ENCODE data around the gene DAB1. TPM values are rescaled to one million over a fixed set of nuclear protein-coding genes. Genes with fewer than 3 reads are reported as not detected.

DAB1 gene
- total RNA-seq, 4 donors from 2014 or later, result 0.22 TPM; not detected in 3

DNA sequence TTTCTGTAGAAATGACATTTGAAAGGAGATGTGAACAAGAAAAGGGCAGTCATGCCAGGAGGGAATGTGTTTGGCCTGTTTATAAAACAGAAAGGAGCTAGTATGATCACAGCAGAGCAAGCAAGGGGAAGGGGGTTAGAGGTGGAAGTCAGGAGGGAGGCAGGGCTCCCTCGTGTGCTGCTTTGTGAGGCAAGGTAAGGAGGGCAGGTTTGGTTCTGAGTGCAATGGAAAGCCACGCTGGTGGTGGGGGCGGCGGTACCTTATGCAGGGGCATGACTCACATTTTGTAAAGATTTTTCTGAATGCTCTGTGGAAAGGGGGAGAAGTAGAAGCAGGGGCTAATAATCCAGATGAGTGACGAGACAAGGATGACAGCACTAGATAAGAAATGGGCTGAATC is 260.5 kb downstream of the DAB1 start:
- H3K27ac ChIP-seq, result no peak overlapping the region
- in situ Hi-C loops (cut with MboI; ENCODE audit: low sequenced_read_pairs in 4 of 4), result no loop called here

DNA sequence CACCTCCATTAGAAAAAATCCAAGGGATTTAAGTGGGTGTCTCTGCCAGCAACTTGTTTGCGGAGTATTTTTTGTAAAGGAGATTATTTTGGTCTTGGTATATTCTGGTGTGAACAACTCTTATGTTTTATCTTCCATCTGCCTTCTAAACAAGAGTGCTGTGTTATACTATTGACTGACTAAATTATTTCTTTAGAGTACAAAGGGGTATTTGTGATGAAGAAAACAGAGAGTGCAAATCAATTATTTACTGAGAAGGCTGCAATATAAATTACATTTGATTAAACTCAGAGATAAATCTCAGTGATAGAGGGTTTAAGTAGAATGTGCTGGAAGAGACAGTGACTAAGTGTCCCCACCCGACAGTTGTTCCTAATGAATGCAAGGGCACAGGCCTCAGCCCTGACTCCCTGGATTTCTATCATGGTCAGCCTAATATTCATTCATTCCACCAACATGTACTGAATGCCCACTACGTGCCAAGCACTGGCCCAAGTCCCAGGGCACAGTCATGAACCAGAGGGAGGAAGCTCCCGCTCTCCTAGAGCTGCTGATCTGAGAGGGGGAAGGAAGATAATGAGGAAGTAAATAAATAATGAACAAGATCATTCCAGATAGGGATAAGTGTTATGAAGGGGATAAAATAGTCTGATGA is 261.1 kb downstream of the DAB1 start:
- H3K36me3 ChIP-seq, result no peaks in the 10 kb centered on the region
- DNase-seq (no peak), ATAC-seq (no peak)
- intact Hi-C loops (cut with DNase I; ENCODE audit: low total_unique reads), result no loop called here
- H3K27me3 ChIP-seq, result no peaks in the 10 kb centered on the region
- no peaks in the 10 kb centered on the region for H3K4me1 ChIP-seq
- H3K9me3 ChIP-seq, result no peaks in the 10 kb centered on the region
- in situ Hi-C loops (cut with MboI; ENCODE audit: low sequenced_read_pairs in 4 of 4), result no loop called here
- H3K27ac ChIP-seq, result no peak overlapping the region
- TF ChIP-seq POLR2A (IDR thresholded peaks at IDR 0.05), result no peak
- TF ChIP-seq, protein P1, sequence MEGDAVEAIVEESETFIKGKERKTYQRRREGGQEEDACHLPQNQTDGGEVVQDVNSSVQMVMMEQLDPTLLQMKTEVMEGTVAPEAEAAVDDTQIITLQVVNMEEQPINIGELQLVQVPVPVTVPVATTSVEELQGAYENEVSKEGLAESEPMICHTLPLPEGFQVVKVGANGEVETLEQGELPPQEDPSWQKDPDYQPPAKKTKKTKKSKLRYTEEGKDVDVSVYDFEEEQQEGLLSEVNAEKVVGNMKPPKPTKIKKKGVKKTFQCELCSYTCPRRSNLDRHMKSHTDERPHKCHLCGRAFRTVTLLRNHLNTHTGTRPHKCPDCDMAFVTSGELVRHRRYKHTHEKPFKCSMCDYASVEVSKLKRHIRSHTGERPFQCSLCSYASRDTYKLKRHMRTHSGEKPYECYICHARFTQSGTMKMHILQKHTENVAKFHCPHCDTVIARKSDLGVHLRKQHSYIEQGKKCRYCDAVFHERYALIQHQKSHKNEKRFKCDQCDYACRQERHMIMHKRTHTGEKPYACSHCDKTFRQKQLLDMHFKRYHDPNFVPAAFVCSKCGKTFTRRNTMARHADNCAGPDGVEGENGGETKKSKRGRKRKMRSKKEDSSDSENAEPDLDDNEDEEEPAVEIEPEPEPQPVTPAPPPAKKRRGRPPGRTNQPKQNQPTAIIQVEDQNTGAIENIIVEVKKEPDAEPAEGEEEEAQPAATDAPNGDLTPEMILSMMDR (IDR thresholded peaks at IDR 0.05 in 4 of 5, conservative IDR thresholded peaks at IDR 0.05 in 1 of 5), result no peak
- no peak overlapping the region for H3K4me3 ChIP-seq

More for the DNA sequence above, 260.5 kb downstream of the DAB1 start:
- intact Hi-C loops (cut with DNase I; ENCODE audit: low total_unique reads), result no loop called here
- Histone ChIP-seq H3K4me3 (no peak overlapping the region), H3K27me3 (no peaks in the 10 kb centered on the region), H3K4me1 (no peaks in the 10 kb centered on the region), H3K36me3 (no peaks in the 10 kb centered on the region), H3K9me3 (no peaks in the 10 kb centered on the region)
- no peak for TF ChIP-seq POLR2A (IDR thresholded peaks at IDR 0.05)
- TF ChIP-seq, protein P1 (IDR thresholded peaks at IDR 0.05 in 4 of 5, conservative IDR thresholded peaks at IDR 0.05 in 1 of 5), result no peak
- no peak for DNase-seq
- no peak for ATAC-seq

DNA sequence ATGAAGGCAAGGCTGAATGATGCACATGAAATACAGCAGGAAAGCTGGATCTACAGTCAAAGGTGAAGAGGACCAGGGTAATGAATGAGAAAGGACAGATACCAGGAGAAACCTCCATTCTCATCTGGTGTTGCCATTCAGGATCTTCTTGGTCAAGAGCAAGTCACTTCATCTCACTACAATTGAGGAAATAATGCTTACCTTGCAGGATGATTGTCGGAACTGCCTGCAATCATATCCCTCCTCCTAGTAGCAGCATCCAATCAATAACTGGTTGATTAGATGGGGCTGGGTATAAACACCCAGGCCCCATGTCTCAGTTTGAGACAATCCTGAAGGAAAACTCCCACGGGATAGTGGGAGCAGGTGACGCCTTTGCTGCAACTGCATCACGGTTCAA is 263.3 kb downstream of the DAB1 start:
- DNase-seq, result no peak
- Histone ChIP-seq H3K27ac (no peak overlapping the region), H3K4me3 (no peak overlapping the region), H3K9me3 (no peaks in the 10 kb centered on the region), H3K36me3 (no peaks in the 10 kb centered on the region), H3K27me3 (no peaks in the 10 kb centered on the region), H3K4me1 (no peaks in the 10 kb centered on the region)
- TF ChIP-seq, protein P1 (IDR thresholded peaks at IDR 0.05 in 4 of 5, conservative IDR thresholded peaks at IDR 0.05 in 1 of 5), result no peak
- no peak for TF ChIP-seq POLR2A (IDR thresholded peaks at IDR 0.05)
- no peak for ATAC-seq
- in situ Hi-C loops (cut with MboI; ENCODE audit: low sequenced_read_pairs in 4 of 4) (no loop called here), intact Hi-C loops (cut with DNase I; ENCODE audit: low total_unique reads) (no loop called here)

DNA sequence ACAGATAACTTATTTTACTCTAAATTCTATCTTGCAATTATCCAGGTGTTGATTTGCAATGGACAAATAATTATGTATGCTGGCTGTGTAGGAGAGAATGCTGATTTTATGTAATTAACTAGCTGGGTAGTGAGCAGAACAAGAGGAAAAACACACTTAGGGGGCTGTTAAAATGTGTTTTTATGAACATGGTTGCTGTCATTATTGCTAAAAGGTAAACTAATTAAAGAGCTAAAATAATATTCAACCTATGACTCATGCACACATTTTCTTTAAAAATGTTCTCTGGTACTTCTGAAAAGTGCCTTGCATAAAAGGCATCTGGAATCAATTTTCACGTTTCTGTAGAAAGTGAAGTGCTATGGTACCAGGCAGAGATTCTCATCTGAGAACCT is 265.3 kb downstream of the DAB1 start:
- in situ Hi-C loops (cut with MboI; ENCODE audit: low sequenced_read_pairs in 4 of 4) (no loop called here), intact Hi-C loops (cut with DNase I; ENCODE audit: low total_unique reads) (no loop called here)
- no peaks in the 10 kb centered on the region for H3K4me1 ChIP-seq
- H3K27me3 ChIP-seq, result no peaks in the 10 kb centered on the region
- no peaks in the 10 kb centered on the region for H3K9me3 ChIP-seq
- ATAC-seq (no peak), DNase-seq (no peak)
- H3K36me3 ChIP-seq, result no peaks in the 10 kb centered on the region
- H3K27ac ChIP-seq, result no peak overlapping the region
- no peak overlapping the region for H3K4me3 ChIP-seq
- TF ChIP-seq, protein P1 (IDR thresholded peaks at IDR 0.05 in 4 of 5, conservative IDR thresholded peaks at IDR 0.05 in 1 of 5), result no peak
- TF ChIP-seq POLR2A (IDR thresholded peaks at IDR 0.05), result no peak
